Omental fat pad (tissue), 4 donors: Measurements from ENCODE around the gene GPR68. TPM values are rescaled to one million over a fixed set of nuclear protein-coding genes. Genes with fewer than 3 reads are reported as not detected.
A peak's percentile ranks its signal among the peaks of the same experiment; 100 is the strongest.
"Not testable (repeated sequence)": the region's sequence is repeated elsewhere in the genome, so short reads cannot be mapped to it uniquely, and the experiment has no call there.

ENCODE experiments used
- ATAC-seq: fragments of 150-250 bp; one replicate; pipeline ENCODE4 v1.9.1; 2016; ENCODE audit warnings: mild to moderate bottlenecking, moderate library complexity; ENCODE audit not compliant: low FRiP score
- DNase-seq: peaks from one replicate; pipeline ENCODE4 v3.0.0-alpha.2; 2019; ENCODE audit warnings: low spot score
- CTCF ChIP-seq, 3 donors: fragments of 450-650 bp; IDR thresholded peaks; one replicate each; pipeline ENCODE4 v1.5.1; 2016 to 2017; ENCODE audit warnings: antibody characterized with exemption in 3 of 3, mild to moderate bottlenecking in 3 of 3, moderate library complexity in 2 of 3
- total RNA-seq, 4 donors: library from RNA; depleted of rRNA; stranded (reverse); fragments of >200 nt; gene quantifications; one replicate each; pipeline ENCODE4 v1.1.0, GENCODE V29; 2016

GPR68 gene
- total RNA-seq, 4 donors from 2014 or later: 0.19 to 0.36 (median 0.19) TPM; not detected in 1

GRCh38 chr14:91253795-91254323, 9.4 kb upstream of the GPR68 start:
- ATAC-seq: peak; percentile 23
- TF ChIP-seq CTCF (IDR thresholded peaks at IDR 0.05): no peak

GRCh38 chr14:91252871-91253794, 8.6 kb upstream of the GPR68 start:
- TF ChIP-seq CTCF (IDR thresholded peaks at IDR 0.05): no peak
- DNase-seq (no peak), ATAC-seq (peak; percentile 56)

More at GRCh38 chr14:91253795-91254323, 9.4 kb upstream of the GPR68 start:
- no peak for DNase-seq

GRCh38 chr14:91250912-91251311, 6.4 kb upstream of the GPR68 start:
- ATAC-seq (no peak), DNase-seq (no peak)
- TF ChIP-seq CTCF (IDR thresholded peaks at IDR 0.05): no peak

GRCh38 chr14:91249841-91250616, 5.5 kb upstream of the GPR68 start:
- DNase-seq (no peak), ATAC-seq (no peak)
- TF ChIP-seq CTCF (IDR thresholded peaks at IDR 0.05): no peak

- DNase-seq (no peak), ATAC-seq (no peak)
- TF ChIP-seq CTCF (IDR thresholded peaks at IDR 0.05): no peak
These were observed 1.7 kb upstream of the GPR68 start for GRCh38 chr14:91246051-91246852.

GRCh38 chr14:91245616-91246015, 1.1 kb upstream of the GPR68 start:
- ATAC-seq, DNase-seq: not testable (repeated sequence)
